Cardiac muscle cell (in vitro differentiated cells and primary cell): ENCODE data around the gene GNAT3. TPM values are rescaled to one million over a fixed set of nuclear protein-coding genes. Genes with fewer than 3 reads are reported as not detected.

Experiments used
- DNase-seq, 2 donors: peaks; one replicate each; pipeline versions ENCODE4 v3.0.0 to v3.0.0-alpha.2; 2010 to 2017; ENCODE audit warnings: low read depth in 1 of 2, low spot score in 1 of 2
- H3K27ac ChIP-seq: fragments of 200-600 bp; sonication (generic); 2 replicates; pipeline ENCODE4 v1.5.1; 2016
- H3K27me3 ChIP-seq: fragments of 200-600 bp; sonication (generic); 2 replicates; pipeline ENCODE4 v1.6.0; 2016; ENCODE audit warnings: control low read depth
- H3K36me3 ChIP-seq: fragments of 200-600 bp; sonication (generic); 2 replicates; pipeline ENCODE4 v1.5.1; 2016; ENCODE audit warnings: control low read depth
- H3K4me1 ChIP-seq: fragments of 200-600 bp; sonication (generic); 2 replicates; pipeline ENCODE4 v1.8.1; 2017; ENCODE audit warnings: low read depth, mild to moderate bottlenecking, mixed run types
- H3K4me3 ChIP-seq: fragments of 200-600 bp; sonication (generic); 2 replicates; pipeline ENCODE4 v1.5.1; 2016; ENCODE audit warnings: mild to moderate bottlenecking
- H3K9me3 ChIP-seq: fragments of 200-600 bp; sonication (generic); 2 replicates; pipeline ENCODE4 v1.5.1; 2017; ENCODE audit warnings: low read depth, mild to moderate bottlenecking, control low read depth
- CTCF ChIP-seq: IDR thresholded peaks from 2 replicates; pipeline ENCODE4 v1.5.1; 2012; ENCODE audit warnings: low read depth, mild to moderate bottlenecking, low read length
- polyA plus RNA-seq: library from polyadenylated mRNA; unstranded; fragments of >200 nt; fragmentation: Nextera tagmentation; extraction: Ambion mirVana; gene quantifications from 2 replicates; pipeline ENCODE4 v1.2.1, GENCODE V29; 2016
- total RNA-seq: library from RNA; depleted of rRNA; stranded (reverse); fragments of >200 nt; gene quantifications from 2 replicates; pipeline ENCODE4 v1.2.3, GENCODE V29; 2016

GNAT3 gene
- total and polyA plus RNA-seq, 2 experiments from 2014 or later: not detected

- Histone ChIP-seq H3K36me3 (no peaks in the 10 kb centered on the region), H3K27ac (no peak overlapping the region), H3K4me1 (no peaks in the 10 kb centered on the region), H3K4me3 (no peak overlapping the region), H3K27me3 (no peaks in the 10 kb centered on the region), H3K9me3 (no peaks in the 10 kb centered on the region)
- TF ChIP-seq CTCF: no peak
- DNase-seq: no peak
Observed at GRCh38 chr7:80434047-80434446, 77.8 kb downstream of the GNAT3 start.

- H3K4me1 ChIP-seq: no peaks in the 10 kb centered on the region
- no peaks in the 10 kb centered on the region for H3K27me3 ChIP-seq
- no peak for DNase-seq
- H3K36me3 ChIP-seq: no peaks in the 10 kb centered on the region
- no peak overlapping the region for H3K27ac ChIP-seq
- H3K9me3 ChIP-seq: no peaks in the 10 kb centered on the region
- no peak for TF ChIP-seq CTCF
- no peak overlapping the region for H3K4me3 ChIP-seq
Observed at GRCh38 chr7:80432166-80432565, 79.7 kb downstream of the GNAT3 start.

- Histone ChIP-seq H3K36me3 (no peaks in the 10 kb centered on the region), H3K27ac (no peak overlapping the region), H3K4me3 (no peak overlapping the region), H3K27me3 (no peaks in the 10 kb centered on the region), H3K9me3 (no peaks in the 10 kb centered on the region), H3K4me1 (no peaks in the 10 kb centered on the region)
- TF ChIP-seq CTCF: no peak
- DNase-seq: no peak
Observed at GRCh38 chr7:80429181-80429580, 82.7 kb downstream of the GNAT3 start.

- H3K27me3 ChIP-seq: no peaks in the 10 kb centered on the region
- H3K27ac ChIP-seq: no peak overlapping the region
- no peaks in the 10 kb centered on the region for H3K4me1 ChIP-seq
- H3K4me3 ChIP-seq: no peak overlapping the region
- no peaks in the 10 kb centered on the region for H3K36me3 ChIP-seq
- peak; percentile 74 for TF ChIP-seq CTCF
- DNase-seq: peak; percentile 52 to 84
- no peaks in the 10 kb centered on the region for H3K9me3 ChIP-seq
Observed at GRCh38 chr7:80428161-80429054, 83.5 kb downstream of the GNAT3 start.

GRCh38 chr7:80427218-80427617 lies 84.6 kb downstream of the GNAT3 start:
- Histone ChIP-seq H3K27me3 (no peaks in the 10 kb centered on the region), H3K9me3 (no peaks in the 10 kb centered on the region), H3K4me3 (no peak overlapping the region), H3K27ac (no peak overlapping the region), H3K36me3 (no peaks in the 10 kb centered on the region), H3K4me1 (no peaks in the 10 kb centered on the region)
- no peak for TF ChIP-seq CTCF
- no peak for DNase-seq
